A204.1 (cell line): ENCODE data around the gene CCDC17.
"Not testable (repeated sequence)": the region's sequence is repeated elsewhere in the genome, so short reads cannot be mapped to it uniquely, and the experiment has no call there.

ENCODE experiments used
- FAIRE-seq: peaks from 2 replicates; lab custom pipeline; 2012; peaks lifted over from hg19 to GRCh38; lab: Jason Lieb, UNC

Gene CCDC17

DNA sequence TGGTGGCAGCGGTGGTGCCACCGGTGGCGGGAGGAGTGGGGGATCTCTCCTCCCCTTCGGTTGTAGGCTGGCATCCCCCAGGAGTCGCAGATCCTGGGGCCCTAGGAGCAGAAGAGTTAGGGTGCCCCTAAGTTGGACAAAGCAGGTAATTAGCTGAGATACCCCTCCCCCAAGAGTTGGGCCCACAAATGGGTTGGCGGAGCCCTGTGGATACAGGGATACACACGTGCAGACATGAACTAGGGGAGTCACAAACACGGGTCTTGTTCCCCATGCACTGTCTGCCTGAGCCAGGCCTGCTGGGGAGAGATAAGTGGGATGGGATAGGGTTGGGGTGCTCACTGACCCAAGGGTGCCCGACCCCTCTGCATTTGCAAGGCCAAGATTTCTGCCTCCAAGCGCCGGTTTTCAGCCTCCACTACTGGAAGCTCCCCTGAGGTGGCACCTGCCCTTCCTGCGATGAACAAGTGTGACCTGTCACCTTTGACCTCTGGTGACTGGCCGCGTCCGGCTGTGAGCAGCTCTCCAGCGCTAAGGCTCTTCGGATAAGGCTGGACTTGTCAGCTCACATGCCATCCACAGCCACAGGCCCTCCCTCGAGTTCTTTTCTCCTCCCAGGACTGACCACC is 1.8 kb downstream of the CCDC17 start:
- no peak for FAIRE-seq

DNA sequence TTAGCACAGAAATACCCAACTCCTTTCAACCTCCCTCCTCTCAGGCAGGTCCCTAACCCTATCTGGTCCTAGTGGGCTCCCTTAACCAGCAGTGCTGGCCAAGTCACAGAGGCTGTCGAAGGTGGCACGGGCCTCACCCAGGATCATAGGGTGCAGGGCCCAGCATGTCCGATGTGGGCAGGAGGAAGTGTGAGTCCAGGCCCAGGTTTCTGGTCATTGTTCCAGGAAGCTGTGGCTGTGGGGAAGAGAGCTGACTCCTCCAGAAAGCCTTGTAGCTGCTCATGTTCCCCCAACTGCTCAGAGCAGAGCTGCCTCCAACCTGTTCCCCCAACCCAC is 2.4 kb downstream of the CCDC17 start:
- FAIRE-seq = no peak

DNA sequence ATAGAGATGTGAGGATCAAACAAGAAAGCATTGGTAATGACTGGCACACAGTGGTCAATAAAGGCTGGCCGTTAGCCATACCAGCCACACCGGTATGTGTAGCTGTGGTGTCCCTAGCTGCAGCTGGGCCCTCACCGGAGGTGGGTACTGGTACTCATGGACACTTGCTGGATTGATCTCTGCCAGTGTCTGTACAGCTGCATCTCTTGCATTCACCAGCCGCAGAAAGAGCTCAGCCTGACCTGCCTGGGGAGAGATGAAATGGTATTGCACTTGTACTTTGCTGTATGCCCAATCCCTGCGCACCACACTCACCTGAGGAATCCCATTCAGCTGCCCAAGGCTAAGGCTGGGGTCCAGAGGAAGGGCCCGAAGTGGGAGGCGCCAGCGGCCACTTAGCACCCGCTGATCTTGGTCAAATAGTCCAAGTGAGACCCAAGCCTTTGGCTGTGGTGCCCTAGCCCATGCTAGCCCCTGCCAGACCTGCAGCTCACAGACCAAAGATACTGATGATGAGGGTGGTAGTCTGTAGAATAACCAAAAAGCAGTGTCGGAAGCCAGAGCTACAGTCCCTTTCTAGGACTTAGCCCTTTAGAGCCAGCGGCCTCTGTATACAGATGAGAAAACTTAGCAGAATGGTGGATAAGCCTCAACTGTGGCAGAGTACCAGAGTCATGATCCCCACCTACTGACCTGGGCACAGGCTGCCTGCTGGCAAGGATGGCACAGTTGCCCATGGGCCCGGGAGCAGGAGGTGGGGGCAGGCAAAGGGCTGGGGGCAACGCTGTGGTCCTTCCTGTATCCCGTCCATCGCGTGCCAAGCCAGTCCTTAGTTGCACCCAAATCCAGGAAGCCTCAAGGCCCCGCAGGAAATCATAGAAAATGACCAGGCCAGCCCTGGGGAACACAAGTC is 3.0 kb downstream of the CCDC17 start:
- FAIRE-seq = no peak

DNA sequence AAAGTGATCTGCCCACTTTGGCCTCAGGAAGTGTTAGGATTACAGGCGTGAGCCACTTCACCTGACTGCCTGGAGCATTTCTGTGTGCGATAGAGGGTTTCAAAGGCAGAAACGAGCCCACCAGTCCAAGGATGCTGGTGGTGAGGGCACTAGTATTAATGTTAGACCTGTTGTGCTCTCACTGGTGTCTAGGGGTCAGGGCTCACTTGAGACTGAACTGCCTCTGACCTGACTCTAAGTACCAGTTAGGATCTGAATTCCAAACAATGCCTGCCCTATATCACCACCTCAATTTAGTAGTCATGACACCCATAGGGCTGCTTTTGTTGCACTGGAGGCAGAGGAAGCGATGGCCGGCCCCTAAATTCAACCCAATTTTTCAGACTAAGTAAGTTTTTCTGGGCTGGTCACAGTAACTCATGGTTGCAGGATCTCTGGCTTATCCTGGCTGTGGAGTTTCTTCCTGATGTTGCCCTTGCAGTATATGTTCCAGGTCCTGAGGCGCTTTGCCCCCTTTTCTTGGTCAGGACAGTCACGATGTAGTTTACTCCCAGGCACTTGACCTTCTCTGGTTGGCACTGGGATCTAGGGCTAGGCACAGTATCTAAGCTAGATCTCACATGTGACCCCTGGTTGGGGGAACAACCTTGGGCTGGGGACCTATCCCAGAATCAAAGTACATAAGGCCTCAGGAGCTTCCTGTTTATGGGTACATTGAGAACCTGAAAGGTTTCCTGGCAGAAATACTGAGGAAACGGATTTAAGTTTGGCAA is 4.5 kb downstream of the CCDC17 start:
- no peak for FAIRE-seq

DNA sequence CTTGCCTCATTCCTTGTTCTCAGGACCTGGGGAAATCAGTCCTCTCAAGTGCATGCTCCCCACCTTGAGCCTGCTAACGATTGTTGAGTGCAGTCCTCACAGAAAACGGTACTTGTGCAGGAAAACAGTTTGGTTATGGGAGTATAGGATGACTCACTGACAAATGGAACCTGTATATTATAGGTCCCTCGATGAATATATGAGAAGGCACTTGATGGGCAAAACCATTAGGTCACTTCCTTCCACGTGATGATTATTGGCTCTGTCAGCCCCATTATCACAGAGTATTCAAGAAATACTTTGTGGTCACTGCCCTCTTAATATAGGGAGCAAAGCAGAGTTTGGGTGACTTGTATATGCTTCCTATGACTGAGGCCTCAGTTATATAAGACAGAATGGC is 6.2 kb downstream of the CCDC17 start:
- no peak for FAIRE-seq

DNA sequence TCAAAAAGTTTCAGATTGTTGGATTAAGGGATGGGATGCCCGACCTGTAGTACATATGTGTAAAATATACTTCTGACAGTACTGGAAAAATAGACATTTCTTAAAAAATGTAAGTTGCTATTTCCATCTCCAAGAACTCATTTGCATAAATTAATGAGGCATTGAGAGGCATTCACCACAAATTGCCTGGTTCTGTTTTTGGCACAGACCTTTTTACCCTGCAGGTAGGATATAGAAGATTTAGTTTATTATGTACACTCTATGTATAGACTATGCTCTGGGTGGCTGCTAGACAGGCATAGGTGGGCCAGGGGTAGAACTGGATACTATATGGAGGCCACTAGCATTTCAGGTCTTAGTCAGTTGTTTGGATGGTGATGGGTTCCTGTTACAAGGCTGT is 8.0 kb downstream of the CCDC17 start:
- FAIRE-seq = no peak

DNA sequence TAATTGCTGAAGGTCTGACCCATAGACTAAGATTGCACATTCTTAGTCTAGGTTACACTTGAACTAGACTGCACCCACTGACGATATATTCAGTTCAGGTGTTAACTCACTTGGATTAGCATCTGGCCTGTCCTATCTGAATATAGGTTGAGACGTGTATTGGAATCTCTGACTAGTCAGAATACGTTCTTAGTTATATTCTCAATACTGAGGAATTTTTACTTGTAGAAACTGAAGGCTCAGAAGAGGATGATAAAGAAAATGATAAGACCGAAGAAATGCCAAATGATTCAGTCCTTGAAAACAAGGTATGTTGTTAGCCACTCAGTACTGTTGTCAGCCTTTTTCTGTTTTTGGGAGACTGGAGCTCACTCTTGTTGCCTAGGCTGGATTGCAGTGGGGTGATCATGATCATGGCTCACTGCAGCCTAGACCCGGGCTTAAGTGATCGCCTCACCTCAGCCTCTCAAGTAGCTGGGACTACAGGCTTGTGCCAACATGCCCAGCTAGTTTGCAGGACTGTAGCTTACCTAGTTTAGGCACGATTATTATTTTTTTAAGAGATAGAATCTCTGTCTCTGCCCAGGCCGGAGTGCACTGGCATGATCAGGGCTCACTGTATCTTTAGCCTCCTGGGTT is 10.8 kb downstream of the CCDC17 start:
- no peak for FAIRE-seq

DNA sequence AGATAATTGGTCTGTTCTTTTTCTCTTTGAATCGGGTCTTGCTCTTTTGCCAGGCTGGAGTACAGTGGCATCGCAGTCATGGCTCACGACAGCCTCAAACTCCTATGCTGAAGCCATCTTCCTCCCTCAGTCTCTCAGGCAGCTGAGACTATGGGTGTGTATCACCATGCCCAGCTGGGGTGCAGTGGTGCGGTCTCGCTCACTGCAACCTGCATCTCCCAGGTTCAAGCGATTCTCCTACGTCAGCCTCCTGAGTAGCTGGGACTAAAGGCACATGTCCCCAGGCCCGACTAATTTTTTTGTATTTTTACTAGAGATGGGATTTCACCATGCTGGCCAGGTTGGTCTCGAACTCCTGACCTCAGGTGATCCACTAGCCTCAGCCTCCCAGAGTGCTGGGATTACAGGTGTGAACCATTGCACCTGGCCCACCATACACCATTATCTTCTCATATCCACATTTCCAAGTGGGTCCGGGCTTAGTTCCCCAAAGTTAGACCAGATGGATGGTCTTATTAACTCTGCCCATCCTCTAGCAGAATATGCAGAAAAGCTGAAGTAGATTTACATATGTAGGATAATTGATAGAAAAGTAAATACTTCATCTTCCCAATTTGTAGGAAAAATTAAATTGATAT is 13.1 kb downstream of the CCDC17 start:
- no peak for FAIRE-seq

DNA sequence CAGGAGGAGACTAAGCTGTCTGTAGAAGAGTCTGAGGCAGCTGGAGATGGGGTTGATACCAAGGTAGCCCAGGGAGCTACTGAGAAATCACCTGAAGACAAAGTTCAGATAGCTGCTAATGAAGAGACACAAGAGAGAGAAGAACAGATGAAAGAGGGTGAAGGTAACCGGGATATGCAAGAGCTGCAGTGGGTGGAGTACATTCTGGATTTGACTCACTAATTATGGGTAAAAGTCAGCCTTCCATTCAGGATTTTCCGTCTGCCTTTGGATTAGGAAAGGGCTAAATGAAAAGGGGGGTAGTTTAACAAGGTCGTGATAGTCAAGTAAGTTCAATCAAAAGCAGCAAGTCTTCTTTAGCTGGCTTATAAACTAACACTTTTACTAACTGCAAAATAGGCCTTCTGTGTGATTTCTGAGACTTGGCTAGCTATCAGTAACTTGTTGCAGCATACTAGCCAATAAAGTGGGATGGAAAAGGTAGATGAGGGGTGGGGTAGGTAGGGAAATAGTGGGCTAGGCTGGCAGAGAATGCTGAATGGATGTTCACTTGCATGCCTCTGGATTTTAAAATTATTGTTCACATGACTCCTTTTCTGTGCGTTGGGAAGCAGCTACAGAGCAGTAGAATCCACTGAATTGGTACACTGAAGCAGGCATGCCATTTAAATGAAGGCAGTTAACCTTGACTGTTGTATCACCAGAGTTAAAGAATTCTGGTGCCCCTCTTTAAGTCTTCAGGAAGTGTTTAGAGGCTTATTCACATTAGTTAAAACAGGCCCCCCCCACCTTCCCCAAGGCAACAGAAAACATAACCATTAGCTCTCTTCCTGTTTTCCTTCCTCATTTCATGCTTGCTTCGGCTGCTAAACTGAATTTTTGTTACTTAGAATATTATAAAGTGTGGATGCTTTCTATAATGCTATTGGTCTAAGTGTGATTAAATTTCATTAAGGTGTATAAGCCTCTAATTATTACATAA is 15.4 kb downstream of the CCDC17 start:
- FAIRE-seq = no peak

DNA sequence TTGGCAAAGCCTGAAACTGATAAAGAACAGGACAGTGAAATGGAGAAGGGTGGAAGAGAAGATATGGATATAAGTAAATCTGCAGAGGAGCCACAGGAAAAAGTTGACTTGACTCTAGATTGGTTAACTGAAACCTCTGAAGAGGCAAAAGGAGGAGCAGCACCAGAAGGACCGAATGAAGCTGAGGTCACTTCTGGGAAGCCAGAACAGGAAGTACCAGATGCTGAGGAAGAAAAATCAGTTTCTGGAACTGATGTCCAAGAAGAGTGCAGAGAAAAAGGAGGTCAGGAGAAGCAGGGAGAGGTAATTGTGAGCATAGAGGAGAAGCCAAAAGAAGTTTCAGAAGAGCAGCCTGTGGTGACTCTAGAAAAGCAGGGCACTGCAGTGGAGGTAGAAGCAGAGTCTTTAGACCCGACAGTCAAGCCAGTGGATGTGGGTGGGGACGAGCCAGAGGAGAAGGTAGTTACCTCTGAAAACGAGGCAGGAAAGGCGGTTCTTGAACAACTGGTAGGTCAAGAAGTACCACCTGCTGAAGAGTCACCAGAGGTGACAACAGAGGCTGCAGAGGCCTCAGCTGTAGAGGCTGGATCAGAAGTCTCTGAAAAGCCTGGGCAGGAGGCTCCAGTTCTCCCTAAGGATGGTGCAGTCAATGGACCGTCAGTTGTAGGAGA is 16.3 kb downstream of the CCDC17 start:
- FAIRE-seq = no peak

DNA sequence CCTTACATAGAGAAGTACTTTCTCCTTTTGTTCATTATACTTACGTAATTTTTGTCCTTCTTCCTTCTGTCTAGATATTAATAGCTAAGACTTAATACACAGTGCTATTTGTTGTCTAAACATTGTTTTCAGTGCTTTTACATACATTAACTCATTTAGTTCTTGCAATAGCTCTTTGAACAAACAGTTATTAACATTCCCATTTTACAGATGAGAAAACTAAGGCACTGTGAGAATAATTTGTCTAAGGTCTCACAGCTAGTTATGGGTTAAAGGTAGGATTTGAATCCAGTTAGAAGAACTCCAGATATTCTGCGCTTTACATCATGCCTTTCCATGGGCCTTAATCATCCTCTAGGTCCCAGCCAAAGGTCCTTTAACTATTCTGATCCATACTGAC is 19.6 kb downstream of the CCDC17 start:
- no peak for FAIRE-seq

DNA sequence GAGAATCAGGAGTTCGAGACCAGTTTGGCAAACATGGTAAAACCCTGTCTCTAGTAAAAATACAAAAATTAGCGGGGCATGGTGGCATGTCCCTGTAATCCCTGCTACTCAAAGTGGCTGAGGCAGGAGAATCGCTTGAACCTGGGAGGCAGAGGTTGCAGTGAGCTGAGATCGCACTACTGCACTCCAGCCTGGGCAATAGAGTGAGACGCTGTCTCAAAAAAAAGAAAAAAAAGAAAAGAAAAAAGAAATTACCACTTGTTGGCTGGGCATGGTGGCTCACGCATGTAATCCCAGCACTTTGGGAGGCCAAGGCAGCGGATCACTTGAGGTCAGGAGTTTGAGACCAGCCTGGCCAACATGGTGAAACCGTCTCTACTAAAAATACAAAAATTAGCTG is 27.1 kb downstream of the CCDC17 start:
- FAIRE-seq = not testable (repeated sequence)

DNA sequence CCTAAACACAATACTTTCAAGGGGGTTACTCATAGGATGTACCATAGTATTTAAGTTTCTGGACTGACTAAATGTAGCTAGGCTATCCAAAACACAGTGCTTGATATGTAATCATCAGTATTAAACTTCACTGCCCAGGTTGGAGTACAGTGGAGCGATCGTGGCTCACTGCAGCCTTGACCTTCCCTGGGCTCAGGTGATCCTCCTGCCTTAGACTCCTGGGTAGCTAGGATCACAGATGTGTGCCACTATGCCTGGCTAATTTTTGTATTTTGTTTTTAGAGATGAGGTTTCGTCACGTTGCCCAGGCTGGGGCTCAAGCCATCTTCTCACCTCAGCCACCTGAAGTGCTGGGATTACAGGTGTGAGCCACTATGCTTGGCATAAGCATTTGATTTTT is 29.4 kb downstream of the CCDC17 start:
- FAIRE-seq = no peak

DNA sequence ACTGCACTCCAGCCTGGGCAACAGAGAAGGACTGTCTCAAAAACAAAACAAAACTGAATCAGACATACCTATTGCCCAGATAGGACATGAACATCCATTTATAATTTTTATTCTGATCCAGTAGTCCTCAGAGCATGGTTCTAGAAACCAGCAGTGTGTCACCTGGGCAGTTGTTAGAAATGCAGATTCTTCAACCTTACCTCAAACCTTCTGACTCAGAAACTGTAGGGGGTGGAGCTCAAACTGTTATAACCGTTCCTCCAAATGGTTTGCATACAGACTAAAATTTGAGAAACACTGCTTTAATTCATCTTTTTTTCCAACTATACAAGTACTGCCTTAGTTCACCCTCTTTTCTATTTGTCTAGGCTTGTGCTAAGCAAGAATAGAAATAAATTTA is 34.0 kb downstream of the CCDC17 start:
- no peak for FAIRE-seq

DNA sequence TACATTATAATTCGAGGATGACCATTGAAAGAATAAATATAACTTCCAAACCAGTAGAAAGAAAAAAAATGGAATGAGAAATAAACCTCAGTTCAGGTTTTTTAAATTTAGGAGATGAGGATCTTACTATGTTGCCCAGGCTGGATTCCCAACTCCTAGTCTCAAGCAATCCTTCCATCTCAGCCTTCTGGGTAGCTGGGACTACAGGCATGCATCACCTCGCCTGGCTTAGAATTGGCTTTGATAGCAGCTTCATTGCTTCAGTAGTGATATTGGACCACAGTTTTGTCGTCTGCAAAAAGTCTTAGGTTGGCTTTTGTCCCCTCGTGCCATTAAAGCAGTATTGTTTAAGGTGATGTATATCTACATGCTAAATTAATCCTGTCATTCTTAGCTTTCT is 37.1 kb downstream of the CCDC17 start:
- FAIRE-seq = no peak

DNA sequence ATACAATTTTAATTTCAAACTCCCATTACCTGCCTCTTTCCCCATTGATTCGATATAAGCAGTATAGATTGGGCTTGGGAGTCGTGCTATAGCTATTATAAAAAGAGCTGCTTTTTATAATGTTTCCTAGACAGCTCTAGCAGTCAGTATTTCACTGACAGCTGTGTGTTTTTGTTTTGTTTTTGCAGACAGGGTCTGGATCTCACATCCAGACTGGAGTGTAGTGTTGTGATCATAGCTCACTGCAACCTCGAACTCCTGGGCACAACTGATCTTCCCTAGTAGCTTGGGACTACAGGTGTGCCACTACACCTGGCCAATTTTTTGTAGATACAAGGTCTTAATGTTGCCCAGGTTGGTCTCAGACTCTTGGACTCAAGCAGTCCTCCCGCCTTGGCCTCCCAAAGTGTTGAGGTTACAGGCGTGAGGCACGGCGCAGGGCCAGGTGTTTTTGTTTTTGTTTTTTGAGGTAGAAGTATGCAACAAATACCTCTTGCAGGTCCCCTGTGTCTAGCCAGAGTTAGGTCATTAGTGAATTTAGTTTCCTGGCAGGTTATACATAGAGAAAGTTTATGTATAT is 38.3 kb downstream of the CCDC17 start:
- FAIRE-seq = no peak

DNA sequence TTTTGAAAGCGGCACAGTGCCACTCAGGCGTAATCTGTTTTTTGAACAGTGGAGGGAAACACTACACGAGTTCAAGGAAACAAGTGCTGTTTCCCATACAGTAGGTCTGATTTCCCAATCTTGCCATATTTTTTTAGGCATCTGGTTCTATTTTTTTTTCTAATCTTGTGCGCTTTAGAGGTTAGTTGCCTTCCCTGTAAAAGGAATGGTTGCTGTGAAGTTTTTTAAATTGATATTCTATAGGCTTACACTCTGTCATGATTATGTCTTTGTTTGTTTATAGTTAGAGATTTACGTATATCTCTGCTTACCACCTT is 38.8 kb downstream of the CCDC17 start:
- no peak for FAIRE-seq

DNA sequence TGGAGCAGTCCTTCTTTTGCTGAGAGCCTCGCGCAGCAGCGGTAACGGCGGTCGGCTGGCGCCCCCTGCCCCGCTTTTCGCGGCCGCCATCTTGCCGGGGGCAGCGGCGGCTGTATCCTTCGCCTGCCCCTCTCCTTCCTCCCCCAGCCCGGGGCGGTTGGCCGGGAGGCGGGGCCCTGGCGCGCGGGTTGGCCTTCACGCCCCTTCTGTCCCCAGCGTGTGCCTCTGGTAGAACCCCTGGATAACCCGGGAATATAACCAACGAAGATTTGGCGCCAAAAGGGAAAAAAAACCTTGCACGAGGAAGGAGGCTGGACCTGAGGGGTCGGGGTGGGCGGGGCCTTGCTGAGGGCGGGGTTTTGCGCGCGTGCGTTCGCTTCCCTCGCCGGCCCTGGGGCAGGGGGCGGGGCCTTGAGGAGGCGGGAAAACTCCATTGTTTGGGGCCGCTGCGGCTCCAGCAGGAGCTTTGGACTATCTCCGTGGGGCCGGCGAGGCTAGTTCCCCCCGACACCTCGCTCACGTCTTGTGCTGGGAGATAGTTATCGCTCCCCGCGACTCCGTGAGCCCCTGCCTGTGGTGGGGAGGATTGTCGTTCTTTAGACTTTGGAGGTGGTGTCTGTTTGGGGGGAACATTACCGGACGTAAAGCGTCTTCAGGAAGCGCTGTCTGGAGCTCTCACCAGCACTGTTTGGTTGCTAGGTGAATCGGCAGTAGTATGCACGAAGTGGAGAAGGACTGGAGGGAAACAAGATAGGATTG is 39.3 kb downstream of the CCDC17 start:
- FAIRE-seq = no peak

DNA sequence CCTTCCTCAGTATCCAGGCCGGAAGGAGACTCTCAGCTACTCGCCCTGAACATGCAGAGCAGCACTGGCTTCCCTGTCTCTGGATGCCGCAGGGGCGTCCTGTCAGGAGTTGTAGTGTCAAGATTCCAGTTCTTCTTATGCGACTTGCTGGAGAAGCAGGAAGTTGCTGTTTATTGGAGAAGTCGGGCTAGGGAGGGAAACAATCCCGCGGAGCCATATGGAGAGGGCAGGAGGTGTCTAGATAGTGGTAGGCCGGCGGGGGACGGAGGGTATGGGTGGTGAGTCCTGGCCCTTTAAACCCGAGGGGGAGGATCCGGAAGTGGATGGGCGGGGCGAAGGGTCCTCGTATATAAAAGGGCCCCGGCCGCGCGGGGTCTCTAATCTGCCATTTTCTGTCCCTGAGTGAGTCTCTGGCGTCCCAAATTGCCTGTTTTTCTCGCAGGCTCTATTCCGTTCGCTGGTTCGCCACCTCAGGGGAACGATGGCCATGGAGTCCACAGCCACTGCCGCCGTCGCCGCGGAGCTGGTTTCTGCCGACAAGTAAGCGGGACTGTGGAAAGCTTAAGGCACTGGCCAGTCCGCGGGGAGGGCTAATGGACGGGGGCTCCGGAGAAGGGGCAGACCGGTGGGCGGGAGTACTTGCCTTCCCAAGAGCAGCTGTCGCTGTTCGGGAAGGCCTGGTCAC is 40.0 kb downstream of the CCDC17 start, which contains the start of gene NASP:
NASP (plus strand) TSS at position 376 of the 685 bp plus-strand sequence; CDS start at position 482, 106 bp downstream.
- no peak for FAIRE-seq
